Activated CD8-positive, alpha-beta memory T cell treated with anti-CD3 and anti-CD28 coated beads, Interleukin-2, amount 50 U/mL, for 1 hour (primary cell): Measurements from ENCODE around the gene NPIPB2.
"Not testable (repeated sequence)": the region's sequence is repeated elsewhere in the genome, so short reads cannot be mapped to it uniquely, and the experiment has no call there.

Experiments used
- DNase-seq: peaks from one replicate; pipeline ENCODE4 v3.0.0-alpha.2; 2020; ENCODE audit errors: extremely low read depth

Gene NPIPB2

GRCh38 chr16:11962457-11962856, 20.6 kb upstream of the NPIPB2 start:
- not testable (repeated sequence) for DNase-seq

GRCh38 chr16:11957591-11958395, 15.9 kb upstream of the NPIPB2 start:
- no peak for DNase-seq

GRCh38 chr16:11956558-11956957, 14.7 kb upstream of the NPIPB2 start:
- DNase-seq = no peak

- no peak for DNase-seq
Observed at GRCh38 chr16:11955713-11956123, 13.9 kb upstream of the NPIPB2 start.

GRCh38 chr16:11953576-11953975, 11.7 kb upstream of the NPIPB2 start:
- DNase-seq = not testable (repeated sequence)

- DNase-seq = no peak
Observed at GRCh38 chr16:11950388-11950787, 8.5 kb upstream of the NPIPB2 start.

- DNase-seq = no peak
Observed at GRCh38 chr16:11949527-11949926, 7.7 kb upstream of the NPIPB2 start.

- DNase-seq = no peak
Observed at GRCh38 chr16:11948819-11949218, 7.0 kb upstream of the NPIPB2 start.

GRCh38 chr16:11946433-11946832, 4.6 kb upstream of the NPIPB2 start:
- DNase-seq = no peak

- DNase-seq = not testable (repeated sequence)
Observed at GRCh38 chr16:11927350-11927749, 14.5 kb downstream of the NPIPB2 start.

GRCh38 chr16:11924046-11924445, 17.8 kb downstream of the NPIPB2 start:
- DNase-seq = not testable (repeated sequence)

- no peak for DNase-seq
Observed at GRCh38 chr16:11916524-11917285, 25.1 kb downstream of the NPIPB2 start.

GRCh38 chr16:11915644-11916523, 26.0 kb downstream of the NPIPB2 start, which contains the start of gene GSPT1:
Gene GSPT1, minus strand, starts transcription at chr16:11915956. Its CDS starts 236 bp downstream, at chr16:11915720.
- DNase-seq = peak; percentile 98

- DNase-seq = no peak
Observed at GRCh38 chr16:11915114-11915643, 26.7 kb downstream of the NPIPB2 start.

GRCh38 chr16:11914210-11915113, 27.4 kb downstream of the NPIPB2 start:
- no peak for DNase-seq

GRCh38 chr16:11913425-11914079, 28.3 kb downstream of the NPIPB2 start:
- DNase-seq = peak; percentile 17

- DNase-seq = no peak
Observed at GRCh38 chr16:11909653-11910545, 31.9 kb downstream of the NPIPB2 start.

- no peak for DNase-seq
Observed at GRCh38 chr16:11907160-11907970, 34.5 kb downstream of the NPIPB2 start.
